Activated CD8-positive, alpha-beta memory T cell treated with anti-CD3 and anti-CD28 coated beads for 24 hours (primary cell): ENCODE measurements around the gene ALCAM.

Source experiments
- DNase-seq: peaks from one replicate; pipeline ENCODE4 v3.0.0-alpha.2; 2020

Gene ALCAM

DNA sequence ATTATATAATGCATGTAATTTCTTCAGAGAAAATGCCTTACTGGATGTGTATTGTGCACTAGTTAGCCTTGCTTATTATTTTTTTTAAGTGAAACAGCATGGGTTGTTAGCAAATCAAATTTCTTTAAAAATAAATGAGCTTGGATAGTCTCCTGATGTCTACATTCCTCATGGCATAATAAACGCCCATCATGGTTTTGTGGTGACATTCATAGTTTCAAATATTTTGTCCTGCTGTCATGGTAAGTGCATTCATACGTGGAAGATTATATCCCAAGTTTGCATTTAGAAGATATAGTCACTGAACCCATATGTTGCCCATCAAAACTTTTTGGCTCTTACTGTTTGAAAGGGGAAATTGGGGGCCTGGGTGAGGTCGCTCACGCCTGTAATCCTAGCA lies 130.7 kb downstream of the ALCAM start:
- no peak for DNase-seq

DNA sequence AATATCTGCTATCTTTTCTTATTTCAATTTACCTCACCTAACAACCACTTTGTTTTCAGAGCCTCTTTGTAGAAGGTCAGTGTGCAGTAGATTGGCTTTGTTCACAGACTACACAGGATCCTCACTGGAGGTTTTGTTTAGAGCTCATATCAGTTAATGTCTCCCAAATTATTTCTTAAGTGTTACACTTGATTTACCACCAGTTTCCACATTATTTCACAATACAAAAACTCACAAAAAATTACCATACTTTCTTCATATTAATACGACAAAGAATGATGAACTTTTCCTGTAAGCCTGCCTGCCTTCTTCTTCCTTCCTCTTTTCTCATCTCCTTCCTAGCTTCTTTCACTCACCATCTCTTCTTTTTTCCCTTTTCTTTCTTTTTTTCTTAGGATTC lies 133.3 kb downstream of the ALCAM start:
- DNase-seq, result no peak

DNA sequence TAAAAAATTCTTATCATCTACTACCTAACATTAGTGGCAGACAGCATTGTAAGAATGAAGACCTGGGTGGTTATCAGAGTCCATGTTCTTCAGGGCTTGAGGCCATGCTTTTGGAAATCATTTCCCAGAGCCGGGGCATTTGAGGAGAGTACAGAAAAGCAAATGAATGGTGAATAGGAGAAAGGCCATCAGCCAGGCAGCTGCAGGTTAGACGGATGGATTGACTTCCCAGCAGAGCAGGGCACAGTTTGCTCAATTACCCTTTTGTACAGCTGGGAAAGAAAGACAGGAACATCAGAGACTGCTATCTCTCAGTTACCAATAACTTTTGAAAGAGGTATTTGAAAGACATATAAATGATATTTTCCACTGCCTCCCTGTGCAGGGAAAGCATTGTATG lies 135.6 kb downstream of the ALCAM start:
- no peak for DNase-seq

DNA sequence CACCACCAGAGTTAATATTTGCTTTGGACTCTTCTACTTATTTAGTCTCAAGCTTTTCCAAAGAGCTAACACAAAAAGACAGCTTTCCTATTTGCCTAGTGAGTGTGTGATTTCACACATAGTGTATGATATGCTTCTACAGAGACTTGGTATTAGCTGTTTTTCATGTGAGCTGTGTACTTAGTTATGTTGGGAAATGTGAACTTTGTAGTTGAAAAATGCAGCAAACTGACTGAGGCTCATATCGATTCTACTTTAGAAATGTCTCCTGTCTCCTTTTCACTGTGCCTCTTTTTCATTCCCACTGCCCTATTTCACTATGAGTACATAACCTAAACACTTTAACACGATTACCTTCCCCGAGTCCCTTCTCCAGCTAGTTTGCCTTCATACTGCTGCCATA lies 136.5 kb downstream of the ALCAM start:
- DNase-seq, result no peak

DNA sequence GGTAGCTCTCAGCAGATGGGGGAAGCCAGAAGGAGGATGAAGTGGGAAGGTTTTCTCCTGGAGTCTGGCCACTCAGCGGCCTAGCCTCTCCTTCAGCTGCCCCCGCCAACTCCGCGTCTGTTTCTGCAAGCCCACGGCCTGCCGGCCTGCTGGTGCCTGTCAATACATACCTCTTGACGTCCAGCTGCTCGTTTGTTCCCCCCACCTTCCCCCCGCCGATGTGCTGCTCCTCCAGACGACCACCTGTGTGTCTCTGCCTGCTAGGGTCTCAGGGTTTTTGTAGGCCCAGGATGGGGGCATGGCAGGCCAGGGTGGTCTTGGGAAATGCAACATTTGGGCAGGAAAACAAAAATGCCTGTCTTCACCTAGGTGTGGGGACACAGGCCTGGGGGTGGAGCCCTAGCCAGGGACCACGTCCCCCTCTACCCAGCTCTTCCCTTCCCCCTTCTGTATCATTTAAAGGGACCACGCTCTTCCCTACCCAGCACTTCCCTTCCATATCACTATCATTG lies 137.8 kb downstream of the ALCAM start:
- no peak for DNase-seq

DNA sequence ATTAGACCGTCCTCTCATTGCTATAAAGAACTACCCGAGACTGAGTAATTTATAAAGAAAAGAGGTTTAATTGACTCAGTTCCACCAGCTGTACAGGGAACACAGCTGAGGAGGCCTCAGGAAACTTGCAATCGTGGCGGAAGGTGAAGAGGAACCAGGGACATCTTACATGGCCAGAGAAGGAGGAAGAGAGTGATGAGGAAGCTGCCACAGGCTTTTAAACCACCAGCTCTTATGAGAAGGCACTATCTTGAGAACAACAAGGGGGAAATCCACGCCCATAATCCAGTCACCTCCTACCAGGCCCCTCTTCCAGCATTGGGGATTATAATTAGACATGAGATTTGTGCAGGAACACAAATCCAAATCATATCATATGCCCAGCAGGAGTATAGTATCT lies 138.5 kb downstream of the ALCAM start:
- DNase-seq, result no peak

DNA sequence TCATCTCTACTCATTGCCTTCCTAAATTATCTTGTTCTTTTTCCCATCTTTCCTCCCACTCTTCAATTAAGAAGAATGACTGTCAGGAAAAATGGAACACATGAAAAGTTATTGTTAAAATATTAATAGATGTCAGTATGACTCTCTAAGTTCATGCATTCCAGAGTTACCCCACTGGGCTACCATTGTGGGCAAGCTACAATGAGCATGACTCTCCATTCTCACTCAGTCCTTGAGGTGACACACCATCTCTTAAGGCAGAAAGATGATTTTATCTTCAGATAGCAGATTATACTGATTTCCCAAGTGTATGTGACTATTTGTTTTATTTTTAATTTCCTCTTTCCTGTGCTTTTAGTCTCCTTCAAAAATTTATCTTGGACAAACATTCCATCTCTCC lies 144.3 kb downstream of the ALCAM start:
- no peak for DNase-seq

DNA sequence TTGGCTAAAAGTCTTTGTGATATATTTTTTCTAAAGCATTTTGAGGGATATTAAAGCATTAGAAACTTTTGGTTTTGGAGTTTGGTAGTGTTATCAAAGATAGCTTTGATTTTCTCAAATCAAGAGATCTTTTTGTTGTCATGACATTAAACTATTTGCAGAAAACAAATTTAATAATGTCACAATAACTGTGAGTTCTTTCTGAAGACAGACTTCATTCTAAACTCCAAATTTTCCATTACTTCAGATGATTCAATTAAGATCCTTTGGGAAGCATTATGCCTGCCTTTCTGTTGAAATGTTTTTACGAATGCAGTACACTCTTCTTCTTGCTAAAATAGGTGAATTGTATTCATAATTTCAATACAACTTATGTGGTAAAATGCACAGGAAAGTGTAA lies 145.4 kb downstream of the ALCAM start:
- no peak for DNase-seq

DNA sequence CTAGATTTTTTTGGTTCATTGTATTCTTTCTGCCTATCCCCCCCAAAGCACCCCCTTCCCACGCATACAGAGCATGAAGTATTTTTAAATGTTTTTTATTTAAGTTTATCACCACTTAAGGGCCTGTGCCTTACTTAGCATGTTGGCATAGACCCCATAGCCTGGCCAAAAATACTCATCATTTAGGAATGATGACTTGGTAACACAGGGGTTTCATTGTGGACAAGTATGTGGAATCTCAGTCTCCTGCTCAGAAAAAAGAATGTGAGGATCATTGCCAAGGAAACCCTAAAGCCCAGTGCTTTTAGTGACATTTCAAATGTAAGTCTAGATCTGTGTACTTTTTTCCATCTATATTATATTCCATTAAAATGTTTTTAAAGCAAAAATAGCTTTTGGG lies 146.3 kb downstream of the ALCAM start:
- no peak for DNase-seq

DNA sequence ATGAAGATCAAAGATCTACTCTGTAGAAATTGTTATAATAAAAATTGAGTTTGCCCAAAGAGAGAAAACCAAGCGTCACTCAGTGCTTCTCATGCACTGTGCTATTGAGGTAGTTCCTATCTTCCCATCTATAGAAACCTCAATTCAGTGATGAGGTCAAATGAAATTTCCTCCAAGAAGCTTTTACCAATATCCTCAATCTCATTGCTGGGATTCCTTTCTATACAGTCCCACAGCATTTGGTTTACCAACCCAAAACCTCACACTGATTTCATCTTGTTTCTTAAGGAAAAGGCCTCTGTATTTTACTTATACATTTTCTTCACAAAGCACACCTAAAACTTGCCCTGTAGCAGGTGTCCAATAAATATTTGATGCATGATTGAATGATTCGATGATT lies 147.2 kb downstream of the ALCAM start:
- no peak for DNase-seq

DNA sequence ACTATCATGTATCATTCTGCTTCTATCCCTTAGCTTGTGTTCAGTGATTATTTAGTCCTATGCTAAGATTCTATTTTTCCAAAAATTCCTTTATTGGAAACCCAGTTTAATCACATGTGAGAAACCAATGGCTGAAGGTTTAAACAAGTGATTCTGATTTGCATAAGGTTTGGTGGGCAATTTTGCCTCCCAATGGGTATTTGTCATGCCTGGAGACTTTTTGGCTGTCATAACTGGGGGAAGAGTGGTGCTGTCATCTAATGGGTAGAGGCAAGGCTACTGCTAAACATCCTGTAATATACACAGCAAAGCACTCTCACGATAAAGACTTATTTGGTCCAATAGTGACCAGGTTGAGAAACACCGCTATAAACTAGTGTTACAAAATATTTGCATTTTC lies 148.7 kb downstream of the ALCAM start:
- no peak for DNase-seq

DNA sequence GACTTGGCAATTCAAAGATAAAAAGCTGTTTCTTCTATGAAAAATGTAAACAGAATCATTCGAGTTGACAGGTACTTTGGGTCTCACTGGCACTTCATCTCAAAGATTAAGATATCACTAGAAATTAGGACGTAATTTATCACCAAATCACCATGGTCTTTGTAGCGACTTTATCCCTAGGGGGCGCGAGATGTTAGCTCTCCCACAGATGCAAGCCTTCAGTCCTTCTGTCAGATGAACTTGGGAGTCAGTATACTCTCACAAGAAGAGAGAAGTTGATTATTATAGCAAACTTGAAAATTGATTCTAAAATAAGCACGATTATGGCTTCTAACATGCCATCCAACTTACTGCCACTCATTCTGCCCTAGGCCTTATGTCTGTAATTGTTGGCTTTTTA lies 150.3 kb downstream of the ALCAM start:
- DNase-seq, result no peak

DNA sequence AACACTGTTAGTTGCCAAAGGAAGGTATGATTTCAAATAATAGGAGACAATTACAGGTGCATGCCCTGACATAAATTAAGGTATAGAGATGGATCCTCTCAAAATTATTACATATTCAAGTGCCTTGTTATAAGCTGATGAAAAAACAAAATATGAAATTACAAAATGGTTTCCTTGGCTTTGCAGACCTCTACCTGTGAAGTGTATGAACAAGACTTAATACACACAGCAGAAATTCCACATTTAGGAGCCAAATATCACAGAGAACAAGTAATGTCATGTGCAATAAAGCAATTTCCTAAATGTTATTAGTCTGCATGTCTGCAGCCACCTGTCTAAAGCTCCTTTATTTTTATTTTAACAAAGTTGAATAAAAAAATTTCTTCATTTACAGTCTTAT lies 151.5 kb downstream of the ALCAM start:
- DNase-seq, result no peak

DNA sequence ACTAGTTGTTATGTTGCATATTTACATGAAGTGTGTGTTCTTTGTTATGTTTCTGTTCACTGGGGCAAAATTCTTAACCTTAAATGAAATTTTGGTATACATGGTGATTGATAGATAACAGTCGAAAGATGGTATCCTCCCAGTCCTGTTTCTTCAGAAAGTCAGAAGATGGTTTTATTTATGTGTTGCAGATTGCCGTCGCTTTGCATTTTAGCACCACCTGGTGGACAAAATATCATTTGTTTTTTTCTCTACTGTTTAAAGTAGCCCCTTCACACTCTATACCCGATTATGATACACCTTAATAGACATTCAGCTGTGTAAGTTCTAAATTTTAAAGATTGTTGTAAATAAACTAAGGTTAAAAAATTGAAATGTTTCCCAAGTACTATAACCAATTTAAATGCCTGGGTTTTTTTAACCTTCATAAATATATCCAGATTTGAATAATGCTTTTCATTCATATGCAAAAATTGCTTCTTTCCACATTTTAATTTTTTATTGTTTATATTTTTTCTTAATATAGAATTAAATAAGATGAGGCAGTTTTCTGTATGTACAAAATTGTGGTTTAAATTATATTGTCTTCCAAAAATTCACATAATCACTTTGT lies 152.2 kb downstream of the ALCAM start:
- DNase-seq, result no peak

DNA sequence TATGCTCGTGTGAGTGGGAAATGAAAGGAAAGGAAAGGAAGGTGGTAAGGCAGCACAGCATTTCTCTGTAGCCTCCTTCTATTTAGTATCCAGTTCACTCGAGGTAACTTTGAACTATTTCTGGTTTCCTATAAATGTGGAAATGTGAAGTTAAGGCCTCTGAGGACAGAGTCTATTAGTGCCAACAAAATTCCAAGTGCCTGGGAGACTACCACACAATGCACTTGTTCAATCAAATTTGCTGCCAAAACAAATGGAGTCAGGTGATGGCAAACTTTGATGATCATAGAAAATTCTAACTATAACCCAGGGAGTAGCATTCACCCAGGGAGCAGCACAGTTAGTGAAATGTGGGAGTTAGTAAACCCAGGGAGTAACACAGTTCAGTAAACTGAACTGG lies 155.1 kb downstream of the ALCAM start:
- no peak for DNase-seq

DNA sequence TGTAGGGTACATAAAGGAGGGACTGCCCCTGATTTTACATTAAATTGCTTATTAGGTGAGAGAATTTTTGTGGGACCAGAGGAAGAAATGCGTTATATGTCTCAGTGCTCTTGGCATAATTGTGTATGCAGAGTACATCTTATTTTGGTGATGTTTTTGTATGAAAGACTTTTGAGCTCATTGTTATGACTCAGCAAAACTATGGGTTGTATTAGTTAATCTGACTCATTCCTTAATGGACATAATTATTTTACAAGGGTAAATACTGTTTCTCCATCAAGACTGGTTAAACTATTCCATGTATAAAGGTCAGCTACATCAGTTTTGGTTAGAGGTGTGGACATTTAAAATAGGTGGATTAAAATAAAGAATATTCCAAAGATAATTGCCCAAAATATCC lies 156.8 kb downstream of the ALCAM start:
- no peak for DNase-seq

DNA sequence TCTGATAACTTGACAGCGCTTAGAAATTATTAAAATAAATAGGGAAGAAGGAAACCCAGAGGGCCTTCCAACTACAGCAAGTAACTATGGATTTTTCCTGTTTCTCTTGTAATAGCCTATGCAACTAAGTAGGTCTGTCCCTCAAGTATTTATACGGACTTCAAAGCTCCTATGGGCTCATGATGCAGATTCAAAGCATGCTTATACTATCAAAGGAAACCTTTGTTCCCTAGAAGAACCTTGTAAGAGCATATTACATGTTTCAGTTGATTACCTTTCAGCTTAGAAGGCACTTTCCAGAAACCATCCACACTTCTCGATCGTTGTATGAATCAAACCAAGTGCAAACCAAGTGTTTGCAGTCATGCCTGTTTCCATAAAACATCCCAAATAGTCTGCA lies 158.8 kb downstream of the ALCAM start:
- DNase-seq, result no peak

DNA sequence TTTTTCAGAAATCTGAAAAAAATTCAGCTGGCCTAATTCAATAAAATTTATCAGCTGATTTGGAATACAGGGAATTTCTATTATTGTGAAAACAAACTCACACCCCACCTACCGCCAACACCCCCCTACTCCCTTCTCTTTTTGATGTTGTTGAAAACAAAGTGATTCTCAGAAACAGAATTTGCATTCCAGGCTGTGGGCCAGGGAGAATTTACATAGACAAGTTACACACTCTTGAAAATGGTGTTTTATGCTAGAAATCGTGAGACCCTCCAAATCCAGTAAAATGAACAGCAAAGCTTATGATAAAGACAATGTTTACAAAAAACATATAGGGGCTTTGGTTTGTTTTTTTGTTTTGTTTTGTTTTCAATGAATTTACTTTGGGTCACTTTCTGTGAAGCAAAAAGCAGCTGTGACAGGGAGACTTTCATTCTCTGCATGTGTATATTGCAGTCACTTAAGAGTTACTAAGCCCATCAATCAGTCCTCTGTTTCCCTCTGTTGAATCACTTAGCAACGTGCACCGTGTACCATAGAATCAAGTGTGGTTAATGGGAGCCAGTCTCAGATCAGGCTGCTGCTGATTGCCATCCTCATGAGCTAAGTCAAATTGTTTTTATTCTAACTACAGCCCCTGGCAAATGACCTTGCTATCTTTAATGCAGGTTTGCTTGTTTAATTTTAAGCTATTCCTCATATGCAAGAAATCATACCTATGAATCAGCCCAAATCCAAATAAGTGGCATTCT lies 159.8 kb downstream of the ALCAM start:
- no peak for DNase-seq

DNA sequence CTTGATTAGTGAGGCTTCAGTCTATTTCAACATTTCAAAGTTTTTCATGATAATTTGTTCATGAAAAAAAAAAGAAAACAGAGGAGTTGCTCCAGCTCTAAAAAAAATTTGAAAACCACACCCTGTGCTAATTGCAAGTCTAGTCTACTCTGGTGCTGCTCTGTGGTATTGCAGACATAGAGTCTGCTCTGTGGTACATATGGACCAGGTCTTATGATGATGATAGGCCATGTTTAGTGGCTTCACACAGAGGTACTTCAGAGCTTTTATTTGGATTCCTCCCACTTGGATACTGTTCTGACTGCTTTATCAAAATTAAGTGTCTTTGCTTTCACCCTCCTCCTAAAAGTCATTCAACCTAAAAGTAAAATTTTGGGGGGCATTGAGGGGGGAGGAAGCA lies 160.8 kb downstream of the ALCAM start:
- DNase-seq, result no peak

DNA sequence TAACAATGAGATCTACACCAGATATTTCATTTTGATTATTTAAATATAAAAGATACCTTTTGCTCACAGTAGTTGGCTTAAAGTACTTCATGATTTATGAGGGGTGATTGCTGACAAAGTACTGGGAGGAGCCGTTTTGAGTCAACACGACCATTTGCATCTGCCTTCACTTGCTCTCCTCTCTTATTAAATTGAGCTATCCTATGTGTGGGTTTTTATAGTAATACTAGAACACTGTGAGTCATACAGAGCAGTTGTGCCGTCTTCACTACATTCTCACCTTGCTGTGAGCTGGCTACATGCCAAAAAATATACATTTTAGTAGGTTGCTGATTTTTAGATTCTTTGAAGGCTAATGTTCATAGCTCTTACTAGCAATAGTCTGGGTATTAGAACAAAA lies 161.2 kb downstream of the ALCAM start:
- no peak for DNase-seq

DNA sequence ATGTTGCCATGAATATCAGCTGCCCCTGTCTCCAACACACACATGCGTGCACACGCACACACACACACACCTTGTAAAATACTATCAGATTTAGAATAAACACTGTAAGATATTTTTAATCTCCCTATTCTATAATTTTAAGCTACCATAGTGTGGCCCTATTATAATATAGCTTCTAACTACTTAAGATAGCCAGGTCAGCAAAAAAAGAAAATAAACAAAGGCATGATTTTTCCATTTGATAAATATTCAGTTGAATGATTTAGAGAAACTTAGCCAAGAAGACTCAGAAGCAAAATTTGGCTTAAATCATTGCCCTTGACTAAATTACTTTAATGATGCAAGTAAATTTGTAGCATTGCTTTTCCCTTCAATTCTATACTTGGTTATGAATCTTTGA lies 162.2 kb downstream of the ALCAM start:
- no peak for DNase-seq

DNA sequence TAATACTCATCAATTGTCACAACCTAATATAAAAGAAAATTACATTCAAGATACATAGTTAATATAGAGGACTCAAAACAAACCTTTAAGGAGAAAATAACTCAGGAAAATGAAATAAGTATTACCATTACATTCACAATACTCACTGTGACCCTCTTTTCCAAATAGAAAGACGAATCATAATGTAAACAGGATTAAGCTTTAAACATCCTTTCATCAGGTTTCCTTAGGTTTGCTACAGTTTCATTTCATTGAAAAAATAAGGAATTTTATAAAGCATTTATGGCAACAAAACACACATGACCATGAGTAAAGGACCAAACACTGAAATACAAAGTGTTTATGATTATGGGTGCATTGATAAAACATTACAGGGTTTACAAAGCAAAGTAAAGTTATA lies 162.7 kb downstream of the ALCAM start:
- DNase-seq, result no peak

DNA sequence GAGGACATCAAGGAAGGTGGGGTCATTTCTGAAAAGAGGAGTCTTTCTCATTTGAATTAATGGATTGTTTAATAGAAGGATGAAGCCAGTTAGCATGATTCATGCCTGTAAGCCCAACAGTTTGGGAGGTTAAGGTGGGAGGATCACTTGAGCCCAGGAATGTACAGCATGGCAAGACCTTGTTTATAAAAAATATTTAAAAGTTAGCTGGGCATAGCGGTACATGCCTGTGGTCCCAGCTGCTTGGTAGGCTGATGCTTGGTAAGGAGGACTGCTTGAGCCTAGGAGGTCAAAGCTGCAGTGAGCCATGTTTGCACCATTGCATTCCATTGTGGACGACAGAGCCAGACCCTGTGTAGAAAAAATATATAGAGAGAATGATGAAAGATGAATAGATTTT lies 165.5 kb downstream of the ALCAM start:
- no peak for DNase-seq

DNA sequence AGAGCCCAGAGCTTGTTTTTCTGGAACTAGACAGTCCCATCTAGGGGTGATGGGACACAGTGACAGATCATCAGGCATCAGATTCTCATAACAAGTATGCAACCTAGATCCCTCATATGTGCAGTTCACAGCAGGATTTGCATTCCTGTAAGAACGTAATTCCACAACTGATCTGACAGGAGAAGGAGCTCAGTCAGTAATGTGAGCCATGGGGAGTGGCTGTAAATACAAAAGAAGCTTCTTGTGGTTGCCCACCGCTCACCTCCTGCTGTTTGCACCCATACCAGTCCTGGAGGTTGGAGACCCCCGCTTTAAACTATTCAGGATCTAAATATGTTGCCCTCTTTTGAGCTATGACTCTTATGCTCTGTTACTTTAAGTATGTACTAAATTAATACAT lies 167.3 kb downstream of the ALCAM start:
- no peak for DNase-seq

DNA sequence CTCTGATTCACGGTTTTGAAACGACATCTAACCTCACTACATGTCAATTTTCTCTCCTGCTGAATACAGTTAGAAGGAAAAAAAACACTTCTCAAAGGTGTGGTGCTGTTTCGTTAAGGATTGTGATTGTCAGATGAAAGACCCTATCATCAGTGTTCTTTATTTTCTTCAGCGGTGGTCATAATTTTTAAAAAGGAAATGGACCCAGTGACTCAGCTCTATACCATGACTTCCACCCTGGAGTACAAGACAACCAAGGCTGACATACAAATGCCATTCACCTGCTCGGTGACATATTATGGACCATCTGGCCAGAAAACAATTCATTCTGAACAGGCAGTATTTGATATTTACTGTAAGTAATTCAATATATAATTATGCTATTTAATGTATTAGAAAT lies 167.8 kb downstream of the ALCAM start:
- no peak for DNase-seq
